PC-9 (cell line): ENCODE data around the gene ARHGAP6. TPM values are rescaled to one million over a fixed set of nuclear protein-coding genes. Genes with fewer than 3 reads are reported as not detected.

Experiments
- BruUV-seq: library from RNA; stranded (reverse); fragments of 400-500 nt; replicated peaks from 2 replicates; lab custom pipeline; 2021; lab: Mats Ljungman, UMichigan
- CTCF ChIA-PET: fragments of 300-600 bp; sonication (Branson Sonifier 250); formaldehyde crosslinking; loops from one replicate; lab custom pipeline; 2022; ENCODE audit warnings: antibody characterized with exemption; lab: Charles Lee
- POLR2A ChIA-PET: fragments of 300-600 bp; sonication (Branson Sonifier 250); formaldehyde crosslinking; loops from one replicate; lab custom pipeline; 2022; ENCODE audit warnings: antibody characterized with exemption; ENCODE audit not compliant: unreplicated experiment; lab: Charles Lee
- DNase-seq, 2 experiments: peaks; one replicate each; pipeline versions ENCODE4 v3.0.0 to v3.0.0-alpha.2; 2015 to 2022; ENCODE audit warnings: mixed read lengths in 1 of 2
- H2AFZ ChIP-seq: fragments of 200-600 bp; sonication (generic); 2 replicates; pipeline ENCODE4 v1.8.1; 2017; ENCODE audit warnings: antibody characterized with exemption
- H3F3A ChIP-seq: fragments of 200-600 bp; sonication (generic); 2 replicates; pipeline ENCODE4 v1.8.1; 2017; ENCODE audit warnings: antibody characterized with exemption, mild to moderate bottlenecking, low read depth; ENCODE audit not compliant: insufficient read depth
- H3K27ac ChIP-seq: fragments of 200-600 bp; sonication (generic); 2 replicates; pipeline ENCODE4 v1.6.1; 2016; ENCODE audit warnings: mixed run types
- H3K27me3 ChIP-seq: fragments of 200-600 bp; sonication (generic); 2 replicates; pipeline ENCODE4 v1.6.1; 2016; ENCODE audit warnings: low read depth, mixed run types; ENCODE audit not compliant: insufficient read depth
- H3K36me3 ChIP-seq: fragments of 200-600 bp; sonication (generic); 2 replicates; pipeline ENCODE4 v1.6.1; 2016; ENCODE audit warnings: low read depth, mixed run types
- H3K4me1 ChIP-seq: fragments of 200-600 bp; sonication (generic); replicated peaks from 2 replicates; pipeline ENCODE4 v1.6.1; 2016; ENCODE audit warnings: mixed run types; ENCODE audit not compliant: insufficient read depth
- H3K4me2 ChIP-seq: fragments of 200-600 bp; sonication (generic); 2 replicates; pipeline ENCODE4 v1.6.1; 2017; ENCODE audit warnings: mixed run types
- H3K4me3 ChIP-seq: fragments of 200-600 bp; sonication (generic); 2 replicates; pipeline ENCODE4 v1.6.1; 2016; ENCODE audit warnings: mixed run types
- H3K79me2 ChIP-seq: fragments of 200-600 bp; sonication (generic); 2 replicates; pipeline ENCODE4 v1.6.1; 2017; ENCODE audit warnings: low read depth, mixed run types
- H3K9me2 ChIP-seq: fragments of 200-600 bp; sonication (generic); 2 replicates; pipeline ENCODE4 v1.8.1; 2017; ENCODE audit warnings: mild to moderate bottlenecking; ENCODE audit not compliant: insufficient read depth
- H3K9me3 ChIP-seq: fragments of 200-600 bp; sonication (generic); 2 replicates; pipeline ENCODE4 v1.8.1; 2016; ENCODE audit warnings: low read depth; ENCODE audit not compliant: insufficient read depth
- H4K20me1 ChIP-seq: fragments of 200-600 bp; sonication (generic); 2 replicates; pipeline ENCODE4 v1.8.1; 2017; ENCODE audit not compliant: insufficient read depth
- EZH2 ChIP-seq: fragments of 200-600 bp; sonication (generic); IDR thresholded peaks from 2 replicates; pipeline ENCODE4 v1.8.0; 2017; ENCODE audit warnings: antibody characterized with exemption, low read depth
- intact Hi-C: fragments of 100-400 bp; cut with micrococcal nuclease; formaldehyde crosslinking; loops from one replicate; pipeline ENCODE4 v1.10.0; 2022; ENCODE audit not compliant: unreplicated experiment
- total RNA-seq: library from RNA; stranded (reverse); gene quantifications from 2 replicates; pipeline ENCODE4 v1.2.3, GENCODE V29; 2021
- TF ChIP-seq, protein P1 (sequence below): fragments of 200-600 bp; sonication (generic); conservative IDR thresholded peaks from 2 replicates; pipeline ENCODE4 v1.6.1; 2017; ENCODE audit warnings: mixed run types, antibody characterized with exemption, mild to moderate bottlenecking, moderate library complexity

The ARHGAP6 gene
- total RNA-seq, 1 experiment from 2014 or later: not detected

- no peaks in the 10 kb centered on the region for H3K27me3 ChIP-seq
- H3K9me2 ChIP-seq: no peaks in the 10 kb centered on the region
- no peaks in the 10 kb centered on the region for H3K4me1 ChIP-seq
- no peak for DNase-seq
- no peaks in the 10 kb centered on the region for H4K20me1 ChIP-seq
- CTCF ChIA-PET: no interaction called here
- no peak for TF ChIP-seq EZH2
- TF ChIP-seq, protein P1, sequence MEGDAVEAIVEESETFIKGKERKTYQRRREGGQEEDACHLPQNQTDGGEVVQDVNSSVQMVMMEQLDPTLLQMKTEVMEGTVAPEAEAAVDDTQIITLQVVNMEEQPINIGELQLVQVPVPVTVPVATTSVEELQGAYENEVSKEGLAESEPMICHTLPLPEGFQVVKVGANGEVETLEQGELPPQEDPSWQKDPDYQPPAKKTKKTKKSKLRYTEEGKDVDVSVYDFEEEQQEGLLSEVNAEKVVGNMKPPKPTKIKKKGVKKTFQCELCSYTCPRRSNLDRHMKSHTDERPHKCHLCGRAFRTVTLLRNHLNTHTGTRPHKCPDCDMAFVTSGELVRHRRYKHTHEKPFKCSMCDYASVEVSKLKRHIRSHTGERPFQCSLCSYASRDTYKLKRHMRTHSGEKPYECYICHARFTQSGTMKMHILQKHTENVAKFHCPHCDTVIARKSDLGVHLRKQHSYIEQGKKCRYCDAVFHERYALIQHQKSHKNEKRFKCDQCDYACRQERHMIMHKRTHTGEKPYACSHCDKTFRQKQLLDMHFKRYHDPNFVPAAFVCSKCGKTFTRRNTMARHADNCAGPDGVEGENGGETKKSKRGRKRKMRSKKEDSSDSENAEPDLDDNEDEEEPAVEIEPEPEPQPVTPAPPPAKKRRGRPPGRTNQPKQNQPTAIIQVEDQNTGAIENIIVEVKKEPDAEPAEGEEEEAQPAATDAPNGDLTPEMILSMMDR: no peak
- H3K36me3 ChIP-seq: no peaks in the 10 kb centered on the region
- no peaks in the 10 kb centered on the region for H3K9me3 ChIP-seq
- no peak overlapping the region for H3K27ac ChIP-seq
- no peaks in the 10 kb centered on the region for H3F3A ChIP-seq
- POLR2A ChIA-PET: no interaction called here
- BruUV-seq: no TSS peak
- H3K4me3 ChIP-seq: no peak overlapping the region
- H3K4me2 ChIP-seq: no peak overlapping the region
- H2AFZ ChIP-seq: no peak overlapping the region
- intact Hi-C loops: no loop called here
- no peaks in the 10 kb centered on the region for H3K79me2 ChIP-seq
Observed at GRCh38 chrX:11470250-11470974, 195.3 kb downstream of the ARHGAP6 start.

DNA sequence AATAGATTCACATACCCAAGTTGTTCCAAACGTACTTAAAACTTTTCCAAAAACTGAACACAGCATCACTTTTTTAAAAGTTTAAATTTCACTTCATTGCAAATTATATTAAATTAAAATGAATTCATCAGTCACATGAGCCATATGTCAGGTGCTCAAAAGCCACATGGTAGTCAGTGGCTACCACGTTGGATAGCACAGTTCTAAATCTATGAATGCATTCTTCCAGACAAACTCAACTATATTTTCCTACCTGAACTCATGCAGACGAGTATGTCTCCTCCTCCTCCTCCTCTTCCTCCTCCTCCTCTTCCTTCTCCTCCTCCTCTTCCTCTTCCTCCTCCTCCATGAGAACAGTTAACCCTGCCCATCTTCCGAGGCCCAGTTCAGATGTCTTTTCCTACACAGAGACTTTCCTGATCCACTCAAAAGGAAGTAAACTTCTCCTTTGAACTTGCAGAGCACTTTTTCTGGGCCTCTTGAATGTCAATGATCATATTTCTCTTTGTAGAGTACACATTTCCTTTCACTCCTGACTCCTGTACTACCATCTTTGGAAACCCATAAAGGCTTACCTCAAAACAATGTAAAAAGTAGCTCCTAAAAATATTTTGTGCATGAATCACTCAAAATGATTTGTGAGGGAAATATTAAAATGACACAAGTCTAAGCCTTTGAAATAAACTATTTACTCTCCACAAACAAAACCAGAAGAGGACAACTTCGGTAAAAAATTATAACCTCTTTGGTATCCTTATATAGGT lies 199.9 kb downstream of the ARHGAP6 start:
- H3K4me3 ChIP-seq: no peak overlapping the region
- H3K4me2 ChIP-seq: no peak overlapping the region
- H3K9me2 ChIP-seq: no peaks in the 10 kb centered on the region
- H3K79me2 ChIP-seq: no peaks in the 10 kb centered on the region
- H2AFZ ChIP-seq: no peak overlapping the region
- no peaks in the 10 kb centered on the region for H3K27me3 ChIP-seq
- no peaks in the 10 kb centered on the region for H3F3A ChIP-seq
- no peaks in the 10 kb centered on the region for H3K9me3 ChIP-seq
- no peaks in the 10 kb centered on the region for H4K20me1 ChIP-seq
- TF ChIP-seq, protein P1: no peak
- no peak for TF ChIP-seq EZH2
- intact Hi-C loops: no loop called here
- no peak for DNase-seq
- no peaks in the 10 kb centered on the region for H3K4me1 ChIP-seq
- CTCF ChIA-PET: no interaction called here
- POLR2A ChIA-PET: no interaction called here
- no peaks in the 10 kb centered on the region for H3K36me3 ChIP-seq
- no peak overlapping the region for H3K27ac ChIP-seq
- BruUV-seq: no TSS peak

- no peak overlapping the region for H3K27ac ChIP-seq
- H3K9me2 ChIP-seq: no peaks in the 10 kb centered on the region
- intact Hi-C loops: no loop called here
- no peaks in the 10 kb centered on the region for H3K9me3 ChIP-seq
- no peaks in the 10 kb centered on the region for H3F3A ChIP-seq
- no peak overlapping the region for H2AFZ ChIP-seq
- no peaks in the 10 kb centered on the region for H4K20me1 ChIP-seq
- TF ChIP-seq, protein P1: no peak
- TF ChIP-seq EZH2: no peak
- CTCF ChIA-PET: no interaction called here
- no peak for DNase-seq
- no peaks in the 10 kb centered on the region for H3K79me2 ChIP-seq
- POLR2A ChIA-PET: no interaction called here
- H3K27me3 ChIP-seq: no peaks in the 10 kb centered on the region
- no peak overlapping the region for H3K4me2 ChIP-seq
- H3K4me3 ChIP-seq: no peak overlapping the region
- H3K4me1 ChIP-seq: no peaks in the 10 kb centered on the region
- no peaks in the 10 kb centered on the region for H3K36me3 ChIP-seq
- no TSS peak for BruUV-seq
Observed at GRCh38 chrX:11464836-11465463, 200.8 kb downstream of the ARHGAP6 start.
